HG03565 (cell line): Measurements from ENCODE around the gene RMI2.
"Not testable (repeated sequence)": the region's sequence is repeated elsewhere in the genome, so short reads cannot be mapped to it uniquely, and the experiment has no call there.

Source experiments
- ATAC-seq: cut with Tn5 transposase; IDR thresholded peaks from one replicate; pipeline ENCODE4 v1.9.1; 2021; ENCODE audit warnings: mild to moderate bottlenecking, moderate library complexity; ENCODE audit not compliant: unreplicated experiment

Gene RMI2

GRCh38 chr16:11345040-11345862 is at the start of gene RMI2:
RMI2 (plus strand) TSS chr16:11345459; CDS start chr16:11345472, 13 bp downstream.
- peak; percentile 90 for ATAC-seq

- ATAC-seq: no peak
Observed at GRCh38 chr16:11295672-11296071, 49.6 kb upstream of the RMI2 start.

GRCh38 chr16:11296351-11296705 is 48.9 kb upstream of the RMI2 start:
- no peak for ATAC-seq

GRCh38 chr16:11296706-11297491 is 48.4 kb upstream of the RMI2 start:
- ATAC-seq: no peak

GRCh38 chr16:11297492-11298142 is 47.6 kb upstream of the RMI2 start:
- peak; percentile 65 for ATAC-seq

GRCh38 chr16:11298143-11298900 is 46.9 kb upstream of the RMI2 start:
- no peak for ATAC-seq

GRCh38 chr16:11298950-11299547 is 46.2 kb upstream of the RMI2 start:
- not testable (repeated sequence) for ATAC-seq

GRCh38 chr16:11299865-11300559 is 45.2 kb upstream of the RMI2 start:
- no peak for ATAC-seq

GRCh38 chr16:11300560-11300892 is 44.7 kb upstream of the RMI2 start:
- no peak for ATAC-seq

GRCh38 chr16:11301645-11302501 is 43.4 kb upstream of the RMI2 start:
- ATAC-seq: no peak

- ATAC-seq: no peak
Observed at GRCh38 chr16:11302977-11303376, 42.3 kb upstream of the RMI2 start.

- ATAC-seq: no peak
Observed at GRCh38 chr16:11303405-11304138, 41.7 kb upstream of the RMI2 start.

- no peak for ATAC-seq
Observed at GRCh38 chr16:11306381-11306780, 38.9 kb upstream of the RMI2 start.

- ATAC-seq: no peak
Observed at GRCh38 chr16:11306997-11307638, 38.1 kb upstream of the RMI2 start.

- no peak for ATAC-seq
Observed at GRCh38 chr16:11307639-11308492, 37.4 kb upstream of the RMI2 start.

GRCh38 chr16:11308493-11309283 is 36.6 kb upstream of the RMI2 start:
- no peak for ATAC-seq
